ENCODE data around the gene DNAJC15. TPM values are rescaled to one million over a fixed set of nuclear protein-coding genes. Genes with fewer than 3 reads are reported as not detected.

The DNAJC15 gene
- total RNA-seq, 4 donors from 2014 or later, result 9.3 to 21.6 (median 12.7) TPM

- Histone ChIP-seq H3K27ac (no peak overlapping the region), H3K27me3 (no peaks in the 10 kb centered on the region), H3K36me3 (peaks cover 0 to 12% of the 10 kb centered on the region in 2 donors), H3K4me1 (peaks cover 0 to 18% (median 0%) of the 10 kb centered on the region in 3 donors), H3K4me3 (no peak overlapping the region), H3K9me3 (no peaks in the 10 kb centered on the region)
- no peak for ATAC-seq
- TF ChIP-seq POLR2AphosphoS5 (IDR thresholded peaks at IDR 0.05) (no peak), EP300 (IDR thresholded peaks at IDR 0.05) (no peak), CTCF (IDR thresholded peaks at IDR 0.05) (no peak), POLR2A (IDR thresholded peaks at IDR 0.05) (no peak)
- WGBS, 2 donors (ENCODE audit: low coverage in 1 of 2), result 69 to 75% methylated on average over 1 of the region's 1 CpG
Observed at GRCh38 chr13:43077046-43077445, 53.7 kb downstream of the DNAJC15 start.

GRCh38 chr13:43077461-43077860 lies 54.1 kb downstream of the DNAJC15 start:
- Histone ChIP-seq H3K27me3 (no peaks in the 10 kb centered on the region), H3K4me3 (no peak overlapping the region), H3K27ac (no peak overlapping the region), H3K4me1 (peaks cover 0 to 18% (median 0%) of the 10 kb centered on the region in 3 donors), H3K9me3 (no peaks in the 10 kb centered on the region), H3K36me3 (peaks cover 0 to 12% of the 10 kb centered on the region in 2 donors)
- 50 to 77% methylated on average over 1 of the region's 1 CpG for WGBS, 2 donors (ENCODE audit: low coverage in 1 of 2)
- ATAC-seq, result no peak
- TF ChIP-seq POLR2AphosphoS5 (IDR thresholded peaks at IDR 0.05) (no peak), EP300 (IDR thresholded peaks at IDR 0.05) (no peak), CTCF (IDR thresholded peaks at IDR 0.05) (no peak), POLR2A (IDR thresholded peaks at IDR 0.05) (no peak)

DNA sequence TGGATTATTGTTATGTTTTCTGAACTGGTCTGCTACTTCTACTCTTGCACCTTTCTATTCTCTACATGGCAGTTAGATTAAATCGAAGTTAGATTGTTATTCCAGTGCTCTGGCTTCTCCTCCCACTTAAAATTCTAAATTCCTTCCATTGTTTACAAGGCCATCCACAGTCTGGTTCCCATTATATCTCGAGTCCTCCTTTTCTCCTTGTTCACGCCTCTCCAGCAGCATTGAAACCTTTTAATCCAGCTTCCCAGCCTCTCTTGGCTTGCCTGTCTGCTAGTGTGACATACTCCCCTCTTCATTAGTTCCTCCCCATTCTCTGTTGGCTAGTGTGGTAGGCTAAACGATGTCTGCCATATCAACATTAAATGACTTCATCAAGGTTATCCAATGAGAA lies 54.5 kb downstream of the DNAJC15 start:
- H3K27ac ChIP-seq, result no peak overlapping the region

DNA sequence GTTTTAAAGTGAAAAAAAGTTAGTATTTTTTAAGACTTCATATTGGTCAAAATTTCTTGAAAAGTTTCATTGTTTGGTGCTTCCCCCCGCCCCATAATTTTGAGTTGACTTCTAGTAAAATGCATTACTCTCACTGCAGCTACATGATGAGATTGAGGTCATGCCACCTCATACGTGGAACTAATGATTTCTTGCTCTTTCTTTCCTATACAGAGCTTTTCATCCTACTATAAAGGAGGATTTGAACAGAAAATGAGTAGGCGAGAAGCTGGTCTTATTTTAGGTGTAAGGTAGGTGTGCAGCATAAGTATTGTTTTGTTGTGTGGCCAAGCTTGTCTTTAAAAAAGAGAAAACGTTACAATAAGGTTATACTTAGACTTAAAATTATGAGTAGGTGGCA lies 55.0 kb downstream of the DNAJC15 start:
- no peak overlapping the region for H3K4me3 ChIP-seq
- 87 to 90% methylated on average over 4 of the region's 4 CpGs for WGBS, 2 donors (ENCODE audit: low coverage in 1 of 2)
- no peak overlapping the region for H3K27ac ChIP-seq
- TF ChIP-seq EP300 (IDR thresholded peaks at IDR 0.05) (no peak), POLR2A (IDR thresholded peaks at IDR 0.05) (no peak), POLR2AphosphoS5 (IDR thresholded peaks at IDR 0.05) (no peak), CTCF (IDR thresholded peaks at IDR 0.05) (no peak)
- peaks cover 0 to 18% (median 0%) of the 10 kb centered on the region in 3 donors for H3K4me1 ChIP-seq
- peaks cover 0 to 12% of the 10 kb centered on the region in 2 donors for H3K36me3 ChIP-seq
- no peak for ATAC-seq
- H3K27me3 ChIP-seq, result no peaks in the 10 kb centered on the region
- no peaks in the 10 kb centered on the region for H3K9me3 ChIP-seq

More for the DNA sequence above, 54.5 kb downstream of the DNAJC15 start:
- WGBS, 2 donors (ENCODE audit: low coverage in 1 of 2), result 36 to 37% methylated on average over 4 of the region's 4 CpGs
- Histone ChIP-seq H3K9me3 (no peaks in the 10 kb centered on the region), H3K4me3 (no peak overlapping the region), H3K36me3 (peaks cover 0 to 12% of the 10 kb centered on the region in 2 donors), H3K27me3 (no peaks in the 10 kb centered on the region), H3K4me1 (peaks cover 0 to 18% (median 0%) of the 10 kb centered on the region in 3 donors)
- TF ChIP-seq POLR2AphosphoS5 (IDR thresholded peaks at IDR 0.05) (no peak), EP300 (IDR thresholded peaks at IDR 0.05) (no peak), CTCF (IDR thresholded peaks at IDR 0.05) (no peak)
- no peak for ATAC-seq

DNA sequence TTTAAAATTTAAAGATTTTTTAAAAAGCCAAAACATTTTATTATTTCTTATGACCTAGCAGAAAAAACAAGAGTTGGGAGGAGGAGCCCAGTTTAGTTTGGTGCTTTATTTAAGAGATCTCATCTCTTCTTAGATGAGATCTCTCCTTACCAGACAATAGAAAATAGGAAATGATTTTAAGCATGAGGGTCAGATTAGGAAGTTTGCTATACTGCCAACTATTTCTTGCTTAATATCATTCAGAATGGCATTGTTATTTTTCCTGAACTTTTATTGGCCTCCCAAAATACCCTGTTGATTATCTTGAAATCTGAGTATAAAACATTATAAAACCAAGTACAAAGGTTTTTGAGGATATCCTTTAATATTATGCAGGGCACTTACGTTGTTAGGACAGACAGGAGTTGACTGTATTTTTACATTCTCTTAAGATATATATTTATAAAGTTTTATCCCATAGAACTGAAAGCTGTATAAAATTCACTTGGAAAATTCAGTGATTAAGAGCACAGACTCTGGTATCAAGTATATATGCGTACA lies 56.1 kb downstream of the DNAJC15 start:
- Histone ChIP-seq H3K9me3 (no peaks in the 10 kb centered on the region), H3K27me3 (no peaks in the 10 kb centered on the region), H3K4me1 (peaks cover 0 to 18% (median 0%) of the 10 kb centered on the region in 3 donors), H3K36me3 (peaks cover 0 to 12% of the 10 kb centered on the region in 2 donors), H3K27ac (no peak overlapping the region), H3K4me3 (no peak overlapping the region)
- 92 to 99% methylated on average over 2 of the region's 2 CpGs for WGBS, 2 donors (ENCODE audit: low coverage in 1 of 2)
- ATAC-seq, result no peak
- TF ChIP-seq CTCF (IDR thresholded peaks at IDR 0.05), result no peak
- no peak for TF ChIP-seq POLR2A (IDR thresholded peaks at IDR 0.05)
- TF ChIP-seq POLR2AphosphoS5 (IDR thresholded peaks at IDR 0.05), result no peak
- TF ChIP-seq EP300 (IDR thresholded peaks at IDR 0.05), result no peak
